ENCODE data around the gene TBK1.
A peak's percentile ranks its signal among the peaks of the same experiment; 100 is the strongest.

TBK1 gene

GRCh38 chr12:64451687-64452558, at the start of gene TBK1:
TSS of gene TBK1 (plus strand) at chr12:64452120. CDS start at chr12:64455871, 3,751 bp downstream.
- peak; percentile 85 for DNase-seq

- no peak for DNase-seq
Observed at GRCh38 chr12:64402181-64402580, 49.7 kb upstream of the TBK1 start.

- peak; percentile 98 for DNase-seq
Observed at GRCh38 chr12:64403707-64404469, 48.0 kb upstream of the TBK1 start, which contains the start of gene XPOT. TSS of gene XPOT (plus strand) at chr12:64404392. CDS start at chr12:64410036, 5,644 bp downstream.

GRCh38 chr12:64404470-64405256, 47.3 kb upstream of the TBK1 start:
- peak; percentile 64 for DNase-seq

- no peak for DNase-seq
Observed at GRCh38 chr12:64407342-64408223, 44.3 kb upstream of the TBK1 start.

GRCh38 chr12:64411427-64411826, 40.5 kb upstream of the TBK1 start:
- DNase-seq, result no peak

- DNase-seq, result no peak
Observed at GRCh38 chr12:64412459-64412858, 39.5 kb upstream of the TBK1 start.

- DNase-seq, result no peak
Observed at GRCh38 chr12:64413884-64414283, 38.0 kb upstream of the TBK1 start.

GRCh38 chr12:64418209-64418608, 33.7 kb upstream of the TBK1 start:
- DNase-seq, result no peak

GRCh38 chr12:64419696-64420095, 32.2 kb upstream of the TBK1 start:
- no peak for DNase-seq

- DNase-seq, result no peak
Observed at GRCh38 chr12:64427988-64428387, 23.9 kb upstream of the TBK1 start.

- no peak for DNase-seq
Observed at GRCh38 chr12:64428956-64429355, 23.0 kb upstream of the TBK1 start.

- DNase-seq, result no peak
Observed at GRCh38 chr12:64430886-64431285, 21.0 kb upstream of the TBK1 start.

- no peak for DNase-seq
Observed at GRCh38 chr12:64431791-64432190, 20.1 kb upstream of the TBK1 start.

- DNase-seq, result no peak
Observed at GRCh38 chr12:64433915-64434314, 18.0 kb upstream of the TBK1 start.

- no peak for DNase-seq
Observed at GRCh38 chr12:64440100-64440499, 11.8 kb upstream of the TBK1 start.

- DNase-seq, result no peak
Observed at GRCh38 chr12:64445490-64445889, 6.4 kb upstream of the TBK1 start.

GRCh38 chr12:64446295-64446694, 5.6 kb upstream of the TBK1 start:
- no peak for DNase-seq

- no peak for DNase-seq
Observed at GRCh38 chr12:64450057-64450640, 1.8 kb upstream of the TBK1 start.

GRCh38 chr12:64450711-64451486, 1.0 kb upstream of the TBK1 start:
- DNase-seq, result no peak

Data from HCEC 1CT (cell line).